Right atrium auricular region (tissue), 2 donors: ENCODE data around the gene KPNA4. TPM values are rescaled to one million over a fixed set of nuclear protein-coding genes. Genes with fewer than 3 reads are reported as not detected.
A peak's percentile ranks its signal among the peaks of the same experiment; 100 is the strongest.
"Not testable (repeated sequence)": the region's sequence is repeated elsewhere in the genome, so short reads cannot be mapped to it uniquely, and the experiment has no call there.

Experiments
- DNase-seq: peaks from one replicate; pipeline ENCODE4 v3.0.0-alpha.2; 2019; ENCODE audit warnings: low spot score
- H3K27ac ChIP-seq, 2 donors: fragments of 200-600 bp; sonication (generic); 1 replicate in 1 of 2; 2 replicates in 1 of 2; pipeline ENCODE4 v1.5.1; 2016 to 2019
- H3K27me3 ChIP-seq, 2 donors: fragments of 200-600 bp; sonication (generic); one replicate each; pipeline versions ENCODE4 v1.5.1 to v1.6.0; 2017 to 2019
- H3K36me3 ChIP-seq: fragments of 200-600 bp; sonication (generic); one replicate; pipeline ENCODE4 v1.5.1; 2016
- H3K4me1 ChIP-seq, 2 donors: fragments of 200-600 bp; sonication (generic); one replicate each; pipeline versions ENCODE4 v1.5.1 to v1.6.0; 2017 to 2019
- H3K4me3 ChIP-seq, 2 donors: fragments of 200-600 bp; sonication (generic); 1 replicate in 1 of 2; 2 replicates in 1 of 2; pipeline ENCODE4 v1.5.1; 2017 to 2019; ENCODE audit warnings: mild to moderate bottlenecking in 1 of 2, moderate library complexity in 1 of 2
- H3K9me3 ChIP-seq, 2 donors: fragments of 200-600 bp; sonication (generic); one replicate each; pipeline ENCODE4 v1.5.1; 2019
- CTCF ChIP-seq, 2 donors: fragments of 200-600 bp; sonication (generic); IDR thresholded peaks; one replicate each; pipeline ENCODE4 v1.5.1; 2019; ENCODE audit warnings: antibody characterized with exemption in 2 of 2
- total RNA-seq, 2 donors: library from RNA; depleted of rRNA; stranded (reverse); fragments of >200 nt; gene quantifications; one replicate each; pipeline ENCODE4 v1.1.0, GENCODE V29; 2016

KPNA4 gene
- total RNA-seq, 2 donors from 2014 or later: 36.1 to 44.4 TPM

GRCh38 chr3:160454995-160455394 lies 110.4 kb downstream of the KPNA4 start:
- H3K27ac ChIP-seq: no peak overlapping the region
- TF ChIP-seq CTCF (IDR thresholded peaks at IDR 0.05): no peak
- DNase-seq: no peak
- H3K9me3 ChIP-seq: no peaks in the 10 kb centered on the region
- no peaks in the 10 kb centered on the region for H3K36me3 ChIP-seq
- H3K4me3 ChIP-seq: no peak overlapping the region
- no peaks in the 10 kb centered on the region for H3K27me3 ChIP-seq
- peaks cover 0 to 7% of the 10 kb centered on the region in 2 donors for H3K4me1 ChIP-seq

- not testable (repeated sequence) for DNase-seq, H3K27ac ChIP-seq, H3K4me3 ChIP-seq
These were observed 113.1 kb downstream of the KPNA4 start for GRCh38 chr3:160452251-160452650.

GRCh38 chr3:160451602-160452001 lies 113.8 kb downstream of the KPNA4 start:
- H3K4me3 ChIP-seq: no peak overlapping the region
- H3K9me3 ChIP-seq: no peaks in the 10 kb centered on the region
- no peak for TF ChIP-seq CTCF (IDR thresholded peaks at IDR 0.05)
- no peaks in the 10 kb centered on the region for H3K36me3 ChIP-seq
- peaks cover 0 to 16% of the 10 kb centered on the region in 2 donors for H3K4me1 ChIP-seq
- DNase-seq: no peak
- H3K27ac ChIP-seq: no peak overlapping the region
- peaks cover 0 to 14% of the 10 kb centered on the region in 2 donors for H3K27me3 ChIP-seq

More at GRCh38 chr3:160452251-160452650, 113.1 kb downstream of the KPNA4 start:
- peaks cover 0 to 16% of the 10 kb centered on the region in 2 donors for H3K4me1 ChIP-seq
- not testable (repeated sequence) for H3K9me3 ChIP-seq, H3K36me3 ChIP-seq
- H3K27me3 ChIP-seq: peaks cover 0 to 14% of the 10 kb centered on the region in 2 donors

- Histone ChIP-seq H3K36me3 (no peaks in the 10 kb centered on the region), H3K9me3 (no peaks in the 10 kb centered on the region), H3K27me3 (peaks cover 0 to 14% of the 10 kb centered on the region in 2 donors), H3K4me3 (no peak overlapping the region), H3K4me1 (peaks cover 0 to 16% of the 10 kb centered on the region in 2 donors), H3K27ac (no peak overlapping the region)
- no peak for TF ChIP-seq CTCF (IDR thresholded peaks at IDR 0.05)
- no peak for DNase-seq
These were observed 114.5 kb downstream of the KPNA4 start for GRCh38 chr3:160450846-160451245.

GRCh38 chr3:160449636-160450598 lies 115.5 kb downstream of the KPNA4 start, which contains the start of gene TRIM59:
Gene TRIM59 (minus strand): TSS chr3:160449786. CDS start chr3:160439183, 10,603 bp downstream.
- Histone ChIP-seq H3K27ac (peak within 1 kb of the TSS in 1 of 2 donors; percentile 20), H3K9me3 (no peaks in the 10 kb centered on the region), H3K27me3 (peaks cover 0 to 14% of the 10 kb centered on the region in 2 donors), H3K36me3 (no peaks in the 10 kb centered on the region), H3K4me1 (peaks cover 0 to 16% of the 10 kb centered on the region in 2 donors), H3K4me3 (peak within 1 kb of the TSS; percentile 18 to 51)
- no peak for TF ChIP-seq CTCF (IDR thresholded peaks at IDR 0.05)
- peak; percentile 68 for DNase-seq
